NCI-H146 (cell line): ENCODE measurements around the gene KCNQ5.

Source experiments
- DNase-seq: peaks from one replicate; lab custom pipeline; 2025; lab: John Stamatoyannopoulos, UW

KCNQ5 gene

GRCh38 chr6:72639920-72640614 is 18.2 kb downstream of the KCNQ5 start:
- no peak for DNase-seq

GRCh38 chr6:72640615-72640930 is 18.7 kb downstream of the KCNQ5 start:
- no peak for DNase-seq

- DNase-seq, result no peak
Measured at GRCh38 chr6:72642435-72642834, 20.6 kb downstream of the KCNQ5 start.

GRCh38 chr6:72643214-72643613 is 21.4 kb downstream of the KCNQ5 start:
- DNase-seq, result no peak

GRCh38 chr6:72646604-72647485 is 25.0 kb downstream of the KCNQ5 start:
- DNase-seq, result no peak

- no peak for DNase-seq
Measured at GRCh38 chr6:72647489-72647888, 25.6 kb downstream of the KCNQ5 start.

GRCh38 chr6:72649032-72649984 is 27.4 kb downstream of the KCNQ5 start:
- DNase-seq, result no peak

- DNase-seq, result no peak
Measured at GRCh38 chr6:72650081-72650745, 28.3 kb downstream of the KCNQ5 start.

- no peak for DNase-seq
Measured at GRCh38 chr6:72651174-72651573, 29.3 kb downstream of the KCNQ5 start.

GRCh38 chr6:72651967-72652956 is 30.4 kb downstream of the KCNQ5 start:
- no peak for DNase-seq

GRCh38 chr6:72653026-72653425 is 31.2 kb downstream of the KCNQ5 start:
- DNase-seq, result no peak

GRCh38 chr6:72654071-72654621 is 32.3 kb downstream of the KCNQ5 start:
- DNase-seq, result no peak

GRCh38 chr6:72657407-72658197 is 35.7 kb downstream of the KCNQ5 start:
- no peak for DNase-seq

GRCh38 chr6:72659754-72660153 is 37.9 kb downstream of the KCNQ5 start:
- no peak for DNase-seq

- DNase-seq, result no peak
Measured at GRCh38 chr6:72661411-72661810, 39.5 kb downstream of the KCNQ5 start.

GRCh38 chr6:72665599-72665998 is 43.7 kb downstream of the KCNQ5 start:
- DNase-seq, result no peak

GRCh38 chr6:72669324-72669723 is 47.5 kb downstream of the KCNQ5 start:
- DNase-seq, result no peak

GRCh38 chr6:72672906-72673305 is 51.0 kb downstream of the KCNQ5 start:
- no peak for DNase-seq

GRCh38 chr6:72674842-72675241 is 53.0 kb downstream of the KCNQ5 start:
- no peak for DNase-seq
